ENCODE results near the gene DNLZ. TPM values are rescaled to one million over a fixed set of nuclear protein-coding genes. Genes with fewer than 3 reads are reported as not detected.

Gene DNLZ
- total RNA-seq = 20.8 and 41.2 TPM in 2 replicates

DNA sequence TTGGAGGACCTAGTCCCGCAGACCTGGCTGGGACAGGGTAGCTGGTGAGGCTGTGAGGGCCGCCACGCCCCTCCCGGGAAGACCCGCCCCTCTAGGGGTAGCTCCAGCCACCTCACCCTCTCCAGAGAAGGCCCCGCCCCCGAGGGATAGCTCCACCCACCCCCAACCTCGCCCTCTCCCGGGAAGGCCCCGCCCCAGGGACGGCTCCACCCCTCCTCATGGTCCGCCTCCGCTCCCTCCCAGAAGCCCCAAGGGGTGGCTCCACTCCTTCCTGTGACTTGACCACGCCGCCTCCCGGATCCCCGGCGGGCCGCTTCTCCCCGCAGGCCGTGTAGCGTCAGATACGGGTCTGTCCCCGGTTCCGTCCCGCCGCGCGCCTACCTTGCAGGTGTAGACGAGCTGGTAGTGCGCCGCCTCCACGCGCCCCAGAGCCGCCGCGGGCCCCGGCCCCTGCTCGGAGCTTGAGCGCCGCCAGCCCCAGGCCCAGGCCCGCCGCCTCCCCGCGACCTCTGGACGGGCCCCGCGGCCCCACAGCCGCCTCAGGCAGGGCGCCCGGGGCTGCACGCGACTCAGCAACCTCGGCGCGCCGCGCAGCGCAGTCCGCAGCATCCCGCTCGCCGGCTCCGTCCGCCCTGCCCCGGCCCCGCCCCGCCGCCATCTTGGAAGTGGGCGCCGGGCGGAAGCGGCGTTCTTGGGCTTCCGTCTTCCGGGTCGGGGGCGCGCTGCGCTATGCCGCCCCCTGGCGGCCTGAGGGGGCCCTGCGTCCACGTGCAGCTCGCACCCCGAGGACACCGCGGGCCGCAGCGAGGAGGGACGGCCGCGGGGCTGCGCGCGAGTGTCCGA, at the start of gene DNLZ:
DNLZ (minus strand) TSS at position 639 of the 843 bp plus-strand sequence; CDS start at position 609, 30 bp downstream.

DNA sequence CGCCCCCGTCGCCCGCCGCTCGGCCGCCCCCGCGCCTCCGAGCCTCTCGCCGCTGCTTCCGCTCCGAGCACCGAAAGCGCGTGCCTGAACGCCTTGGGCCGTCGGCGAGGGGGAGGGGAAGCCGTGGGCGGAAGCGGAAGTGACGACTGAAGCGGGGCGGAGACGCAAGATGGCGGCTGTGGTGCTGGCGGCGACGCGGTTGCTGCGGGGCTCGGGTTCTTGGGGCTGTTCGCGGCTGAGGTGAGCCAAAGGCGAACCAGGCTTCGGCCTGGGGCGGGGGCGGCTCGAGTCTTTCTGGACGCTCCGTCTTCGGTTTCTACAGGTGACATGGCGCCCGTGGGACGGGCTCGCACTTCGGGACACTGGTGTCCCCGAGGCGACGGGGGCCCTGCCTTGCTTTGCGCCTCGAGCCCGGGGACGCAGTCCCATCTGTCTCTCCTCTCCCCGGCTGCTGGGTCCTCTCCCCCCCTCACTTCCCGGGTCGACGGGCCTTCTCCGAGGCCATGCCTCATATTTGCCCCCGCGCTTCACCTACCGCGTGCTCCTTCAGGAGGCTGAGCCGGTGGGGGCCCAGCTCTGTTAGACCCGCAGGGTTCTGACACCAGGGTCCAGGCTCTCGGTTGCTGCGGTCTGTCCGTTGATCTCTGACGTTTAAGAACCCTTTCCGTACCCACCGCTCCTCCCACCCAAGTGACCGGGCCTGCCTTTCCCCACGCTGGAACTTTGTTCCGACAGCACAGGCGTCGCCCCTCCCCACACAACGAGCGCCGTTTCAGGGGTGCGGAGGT, 47.1 kb upstream of the DNLZ start, which contains the start of the genes ENTR1 and PMPCA:
ENTR1 (minus strand) TSS at position 115 of the 788 bp plus-strand sequence. CDS start 217 bp downstream, outside the sequence.
PMPCA (plus strand) TSS at position 159 of the 788 bp plus-strand sequence; CDS start at position 170, 11 bp downstream.

DNA sequence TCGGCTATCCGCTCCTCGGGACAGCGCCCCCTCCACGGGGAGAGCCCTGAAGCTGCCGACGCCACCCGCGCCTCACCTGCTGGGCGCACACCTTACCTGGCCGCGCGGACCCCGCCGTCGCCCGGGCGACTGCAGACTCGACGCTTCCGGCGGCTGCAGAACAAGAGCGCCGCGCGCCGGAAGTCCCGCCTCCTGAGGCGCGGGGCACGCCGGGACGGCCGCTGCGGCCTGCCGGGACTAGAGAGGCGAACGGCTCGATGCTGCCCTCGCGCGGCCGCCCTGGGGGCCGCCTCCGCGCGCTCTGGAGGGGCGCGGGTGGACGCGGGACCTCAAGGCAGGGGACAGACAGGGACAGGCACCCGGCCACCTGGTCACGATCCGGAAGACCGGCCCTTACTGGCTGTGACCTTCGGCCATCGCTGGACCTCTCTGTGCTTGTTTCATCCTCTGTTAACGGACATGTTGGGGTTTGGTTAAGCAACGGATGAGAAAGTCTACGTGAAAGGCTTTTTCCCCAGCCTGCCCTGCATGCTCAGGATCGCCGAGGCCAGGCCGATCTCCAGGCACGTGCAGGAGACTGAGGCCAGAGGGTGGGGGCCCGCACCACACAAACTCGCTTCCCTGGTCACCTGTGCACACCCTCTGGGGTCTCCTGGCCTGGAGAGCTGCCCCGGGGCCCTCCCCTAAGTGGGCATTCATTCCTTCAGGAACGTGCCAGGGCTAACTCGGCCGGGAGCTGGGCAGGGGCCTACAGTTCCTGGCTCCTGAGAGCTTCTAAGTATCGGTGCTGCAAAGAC, 36.7 kb upstream of the DNLZ start, which contains the start of gene SNAPC4:
SNAPC4 (minus strand) TSS at position 133 of the 797 bp plus-strand sequence. CDS start 1,742 bp downstream, outside the sequence.

DNA sequence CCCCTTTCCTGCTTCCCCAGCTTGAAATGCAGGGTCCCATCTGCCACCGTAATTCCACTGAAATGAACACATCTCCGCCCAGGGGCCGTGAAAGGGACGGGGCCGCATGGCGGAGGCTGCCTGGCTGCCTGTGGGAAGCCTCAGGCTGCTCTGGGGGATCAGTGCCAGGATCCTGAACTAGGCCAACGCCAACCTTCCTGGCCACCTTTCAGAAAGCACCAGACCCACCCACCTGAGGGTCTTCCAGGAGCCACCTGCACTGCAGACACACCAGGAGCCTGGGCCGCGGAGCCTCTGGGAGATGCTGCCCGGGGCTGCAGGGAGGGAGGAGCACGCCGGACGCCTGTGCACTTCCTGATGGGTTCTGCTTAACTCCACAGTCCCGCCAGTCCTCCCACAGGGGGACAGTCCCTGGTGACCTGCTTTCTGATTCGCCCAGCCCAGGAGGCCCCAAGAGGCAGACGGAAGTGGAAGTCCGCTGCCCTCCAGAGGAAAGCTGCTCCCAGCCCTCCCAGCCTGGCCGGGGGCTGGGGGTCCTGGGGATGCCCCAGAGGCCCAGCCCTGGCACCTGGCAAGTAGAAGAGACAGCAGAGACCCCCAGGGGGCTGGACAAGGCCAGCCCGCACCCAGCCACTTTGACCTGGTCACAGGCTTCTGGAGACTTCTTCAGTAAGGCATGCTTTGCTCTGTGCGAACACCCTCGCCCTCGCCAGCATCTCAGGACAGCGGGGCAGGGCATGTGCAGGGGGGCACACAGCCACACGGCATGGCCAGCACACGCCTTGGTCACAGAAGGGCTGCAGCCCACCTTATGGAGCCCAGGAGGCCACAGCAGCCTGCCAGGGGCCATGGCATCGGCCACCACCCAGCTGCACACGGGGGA, 10.0 kb upstream of the DNLZ start, which contains the start of gene CARD9:
CARD9 (minus strand) TSS at position 370 of the 883 bp plus-strand sequence. CDS start 1,591 bp downstream, outside the sequence.

DNA sequence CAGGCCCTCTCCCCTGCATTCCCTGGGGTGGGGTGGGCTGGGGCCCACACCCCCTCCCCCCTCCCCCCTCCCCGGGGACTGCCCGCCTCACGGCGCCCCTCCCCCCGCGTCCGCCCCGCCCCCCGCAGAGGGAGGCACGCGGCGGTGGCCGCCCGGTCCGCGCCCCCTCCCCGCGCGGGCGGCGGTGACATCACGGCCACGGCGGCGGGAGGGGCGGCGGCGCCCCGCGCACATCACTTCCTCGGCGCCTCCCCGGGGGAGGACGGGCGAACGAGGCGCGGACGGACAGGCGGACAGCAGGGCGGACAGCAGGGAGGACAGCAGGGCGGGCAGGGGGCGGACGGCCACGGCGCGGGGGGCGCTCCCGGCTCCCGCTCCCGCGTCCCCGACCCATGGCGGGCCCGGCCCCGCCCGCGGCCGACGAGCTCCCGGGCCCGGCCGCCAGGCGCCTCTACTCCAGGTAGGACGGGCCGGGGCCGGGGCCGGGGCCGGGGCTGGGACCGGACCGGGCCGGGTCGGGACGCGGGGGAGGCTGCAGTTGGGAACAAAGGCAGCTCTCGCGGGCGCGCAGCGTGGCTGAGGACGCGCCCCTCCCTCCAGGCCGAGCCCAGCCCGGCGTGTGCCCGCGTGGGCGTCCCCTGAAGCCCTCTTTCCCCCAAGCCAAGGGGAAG, 36.1 kb downstream of the DNLZ start, which contains the start of gene GPSM1:
GPSM1 (plus strand) TSS at position 236 of the 671 bp plus-strand sequence; CDS start at position 393, 157 bp downstream.

Other genes starting within 250 kb of the DNLZ start
- gene TMEM250, start 244.9 kb downstream of the DNLZ start, total RNA-seq = 54.6 and 59.7 TPM in 2 replicates
- not detected in 2 replicates for gene LHX3, start 158.6 kb downstream of the DNLZ start, total RNA-seq
- 14.6 and 22.3 TPM in 2 replicates for gene QSOX2, start 117.9 kb downstream of the DNLZ start, total RNA-seq
- gene CCDC187, start 59.6 kb downstream of the DNLZ start, total RNA-seq = 0.25 TPM in 1 of 2 replicates, not detected in the other
- 37.3 and 65.5 TPM in 2 replicates for gene GPSM1, start 36.2 kb downstream of the DNLZ start, total RNA-seq
- gene CARD9, start 9.9 kb upstream of the DNLZ start, total RNA-seq = under 0.01 and 0.76 TPM in 2 replicates
- gene SNAPC4, start 36.4 kb upstream of the DNLZ start, total RNA-seq = 9.0 and 10.8 TPM in 2 replicates
- 53.6 and 57.8 TPM in 2 replicates for gene ENTR1, start 46.9 kb upstream of the DNLZ start, total RNA-seq
- gene PMPCA, start 46.9 kb upstream of the DNLZ start, total RNA-seq = 52.6 and 59.6 TPM in 2 replicates
- gene INPP5E, start 76.1 kb upstream of the DNLZ start, total RNA-seq = 13.6 and 14.3 TPM in 2 replicates
- 44.6 and 56.2 TPM in 2 replicates for gene SEC16A, start 119.3 kb upstream of the DNLZ start, total RNA-seq
- gene NOTCH1, start 182.3 kb upstream of the DNLZ start, total RNA-seq = 23.0 and 36.0 TPM in 2 replicates

All from mesangial cell (primary cell).